Left lung (tissue), 4 donors: Measurements from ENCODE around the gene KRABD2.
"Not testable (repeated sequence)": the region's sequence is repeated elsewhere in the genome, so short reads cannot be mapped to it uniquely, and the experiment has no call there.

Experiments used
- ATAC-seq: fragments of 200-7000 bp; cut with Tn5 transposase; one replicate; pipeline ENCODE4 v1.9.1; 2020; ENCODE audit warnings: moderate library complexity
- DNase-seq, 4 donors: peaks; one replicate each; pipeline ENCODE4 v3.0.0-alpha.2; 2013 to 2020
- H3K27ac ChIP-seq, 2 donors: fragments of 200-600 bp; sonication (generic) in 1 of 2; one replicate each; pipeline versions ENCODE4 v1.5.0 to v1.8.0; 2020 to 2021
- H3K27me3 ChIP-seq, 2 donors: fragments of 200-600 bp; sonication (generic) in 1 of 2; one replicate each; pipeline versions ENCODE4 v1.5.0 to v1.8.0; 2020 to 2021
- H3K36me3 ChIP-seq, 2 donors: fragments of 200-600 bp; sonication (generic) in 1 of 2; one replicate each; pipeline versions ENCODE4 v1.5.0 to v1.8.0; 2020 to 2021
- H3K4me1 ChIP-seq, 2 donors: fragments of 200-600 bp; one replicate each; pipeline ENCODE4 v1.8.0; 2021
- H3K4me3 ChIP-seq, 2 donors: fragments of 200-600 bp; sonication (generic) in 1 of 2; one replicate each; pipeline versions ENCODE4 v1.5.0 to v1.8.0; 2020 to 2021; ENCODE audit warnings: mild to moderate bottlenecking in 1 of 2
- H3K9me3 ChIP-seq, 2 donors: fragments of 200-600 bp; sonication (generic) in 1 of 2; one replicate each; pipeline versions ENCODE4 v1.5.0 to v1.8.0; 2020 to 2021
- intact Hi-C, 2 donors: fragments of 100-400 bp; cut with DNase I; formaldehyde crosslinking; loops; one replicate each; pipeline versions ENCODE4 v1.11.2 to v1.14.2; 2022
- TF ChIP-seq, protein P1 (sequence below), 2 donors: fragments of 200-600 bp; sonication (generic) in 1 of 2; IDR thresholded peaks; one replicate each; pipeline versions ENCODE4 v1.5.0 to v1.8.0; 2021; ENCODE audit warnings: antibody characterized with exemption in 2 of 2
- donor health status: DM: no; HTN: yes; CAD: no.
- donor health status: DM: no; HTN: no; CAD: no.

Gene KRABD2

DNA sequence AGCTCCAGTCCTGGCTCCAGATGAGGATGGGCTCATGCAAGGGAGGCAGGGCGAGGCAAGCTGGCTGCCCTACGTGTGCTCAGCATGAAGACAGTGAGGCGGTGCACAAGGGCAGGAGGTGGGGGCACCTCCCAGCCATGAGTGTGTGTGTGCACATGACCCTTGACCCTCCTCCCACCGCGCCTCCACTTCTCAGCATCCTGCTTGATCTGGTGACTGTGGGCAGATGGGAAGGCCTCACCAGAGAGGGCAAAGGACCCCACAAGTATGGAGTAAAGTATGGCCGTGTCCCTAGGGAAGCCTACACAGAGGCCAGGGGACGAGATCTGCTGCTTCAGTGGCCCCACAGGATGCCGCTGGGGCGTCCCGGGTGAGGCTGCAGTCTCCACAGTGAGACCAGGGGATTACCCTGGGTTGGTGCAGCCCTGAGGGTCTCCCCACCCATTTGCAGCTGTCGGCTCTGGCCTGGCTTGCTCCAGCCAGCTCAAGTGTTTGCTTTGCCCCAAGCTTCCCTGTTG lies 29.1 kb upstream of the KRABD2 start:
- ATAC-seq (no peak), DNase-seq (no peak)
- Histone ChIP-seq H3K9me3 (no peaks in the 10 kb centered on the region), H3K4me3 (no peak overlapping the region), H3K27ac (no peak overlapping the region), H3K27me3 (no peaks in the 10 kb centered on the region), H3K4me1 (peaks cover 0 to 7% of the 10 kb centered on the region in 2 donors), H3K36me3 (no peaks in the 10 kb centered on the region)
- intact Hi-C loops: no loop called here
- TF ChIP-seq, protein P1, sequence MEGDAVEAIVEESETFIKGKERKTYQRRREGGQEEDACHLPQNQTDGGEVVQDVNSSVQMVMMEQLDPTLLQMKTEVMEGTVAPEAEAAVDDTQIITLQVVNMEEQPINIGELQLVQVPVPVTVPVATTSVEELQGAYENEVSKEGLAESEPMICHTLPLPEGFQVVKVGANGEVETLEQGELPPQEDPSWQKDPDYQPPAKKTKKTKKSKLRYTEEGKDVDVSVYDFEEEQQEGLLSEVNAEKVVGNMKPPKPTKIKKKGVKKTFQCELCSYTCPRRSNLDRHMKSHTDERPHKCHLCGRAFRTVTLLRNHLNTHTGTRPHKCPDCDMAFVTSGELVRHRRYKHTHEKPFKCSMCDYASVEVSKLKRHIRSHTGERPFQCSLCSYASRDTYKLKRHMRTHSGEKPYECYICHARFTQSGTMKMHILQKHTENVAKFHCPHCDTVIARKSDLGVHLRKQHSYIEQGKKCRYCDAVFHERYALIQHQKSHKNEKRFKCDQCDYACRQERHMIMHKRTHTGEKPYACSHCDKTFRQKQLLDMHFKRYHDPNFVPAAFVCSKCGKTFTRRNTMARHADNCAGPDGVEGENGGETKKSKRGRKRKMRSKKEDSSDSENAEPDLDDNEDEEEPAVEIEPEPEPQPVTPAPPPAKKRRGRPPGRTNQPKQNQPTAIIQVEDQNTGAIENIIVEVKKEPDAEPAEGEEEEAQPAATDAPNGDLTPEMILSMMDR (IDR thresholded peaks at IDR 0.05): no peak

DNA sequence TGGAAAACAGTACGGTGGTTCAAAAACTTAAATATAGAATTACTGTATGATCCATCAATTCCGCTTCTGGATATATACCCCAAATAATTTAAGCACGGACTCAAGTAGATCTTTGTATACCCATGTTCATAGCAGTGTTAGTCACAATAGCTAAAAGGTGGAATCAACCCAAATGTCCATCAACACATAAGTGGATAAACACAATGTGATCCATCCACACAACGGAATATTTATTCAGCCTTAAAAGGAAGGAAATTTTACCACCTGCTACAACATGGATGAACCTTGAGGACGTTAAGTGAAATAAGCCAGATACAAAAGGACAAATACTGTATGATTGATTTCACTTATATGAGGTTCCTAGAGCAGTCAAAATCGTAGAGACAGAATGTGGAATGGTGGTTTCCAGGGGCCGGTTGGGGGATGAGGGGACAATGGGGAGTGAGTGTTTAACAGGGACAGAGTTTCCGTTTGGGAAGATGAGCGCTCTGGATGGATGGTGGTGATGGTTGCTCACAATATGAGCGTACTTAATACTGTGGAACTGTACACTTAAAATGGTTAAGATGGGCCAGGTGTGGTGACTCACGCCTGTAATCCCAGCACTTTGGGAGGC lies 26.5 kb upstream of the KRABD2 start:
- intact Hi-C loops: no loop called here
- no peak for ATAC-seq
- Histone ChIP-seq H3K9me3 (no peaks in the 10 kb centered on the region), H3K4me1 (no peaks in the 10 kb centered on the region), H3K36me3 (no peaks in the 10 kb centered on the region), H3K27ac (no peak overlapping the region), H3K4me3 (no peak overlapping the region), H3K27me3 (peaks cover 0 to 24% of the 10 kb centered on the region in 2 donors)
- TF ChIP-seq, protein P1 (IDR thresholded peaks at IDR 0.05): no peak
- DNase-seq: no peak

GRCh38 chr17:8401107-8401506 lies 24.6 kb upstream of the KRABD2 start:
- no peak for DNase-seq
- H3K4me1 ChIP-seq: no peaks in the 10 kb centered on the region
- peaks cover 0 to 43% of the 10 kb centered on the region in 2 donors for H3K27me3 ChIP-seq
- H3K27ac ChIP-seq: no peak overlapping the region
- no peak overlapping the region for H3K4me3 ChIP-seq
- TF ChIP-seq, protein P1 (IDR thresholded peaks at IDR 0.05): no peak
- H3K36me3 ChIP-seq: no peaks in the 10 kb centered on the region
- no peaks in the 10 kb centered on the region for H3K9me3 ChIP-seq
- ATAC-seq: no peak
- intact Hi-C loops: no loop called here

GRCh38 chr17:8398980-8399379 lies 22.5 kb upstream of the KRABD2 start:
- Histone ChIP-seq H3K4me1 (peaks cover 0 to under 1% of the 10 kb centered on the region in 2 donors), H3K27me3 (peaks cover 0 to 65% of the 10 kb centered on the region in 2 donors), H3K27ac (no peak overlapping the region), H3K9me3 (no peaks in the 10 kb centered on the region), H3K36me3 (no peaks in the 10 kb centered on the region), H3K4me3 (no peak overlapping the region)
- DNase-seq (no peak), ATAC-seq (no peak)
- TF ChIP-seq, protein P1 (IDR thresholded peaks at IDR 0.05): no peak
- intact Hi-C loops: no loop called here

DNA sequence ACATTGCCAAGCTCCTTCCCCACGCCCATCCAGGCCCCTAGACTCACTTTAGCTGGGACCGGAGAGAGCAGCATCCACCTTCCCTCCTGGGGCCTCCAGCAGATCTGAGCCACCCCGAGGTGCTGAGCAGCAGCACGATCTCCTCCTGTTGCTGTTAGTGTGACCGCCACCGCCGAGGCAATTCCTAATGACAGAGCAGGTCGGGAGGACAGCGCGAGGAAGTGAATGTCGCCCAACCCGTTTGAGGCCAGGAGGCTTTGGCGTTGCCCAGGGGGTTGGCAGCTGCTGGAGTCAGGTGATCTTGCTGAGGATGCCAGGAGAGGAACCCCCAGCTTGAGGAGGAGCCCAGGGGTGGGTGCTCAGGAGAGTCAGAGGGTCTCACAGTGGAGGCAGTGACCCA lies 21.1 kb upstream of the KRABD2 start, which contains the start of gene RNF222:
Gene RNF222, minus strand, starts transcription at position 192 of the 400 bp plus-strand sequence. CDS start 4,366 bp downstream, outside the sequence.
- ATAC-seq: no peak
- intact Hi-C loops: no loop called here
- H3K4me1 ChIP-seq: peaks cover 0 to 11% of the 10 kb centered on the region in 2 donors
- TF ChIP-seq, protein P1 (IDR thresholded peaks at IDR 0.05): no peak
- H3K27me3 ChIP-seq: peaks cover 0 to 78% of the 10 kb centered on the region in 2 donors
- no peaks in the 10 kb centered on the region for H3K9me3 ChIP-seq
- H3K27ac ChIP-seq: no peak within 1 kb of the TSS
- no peaks in the 10 kb centered on the region for H3K36me3 ChIP-seq
- no peak within 1 kb of the TSS for H3K4me3 ChIP-seq
- DNase-seq: peak in 1 of 4 donors; percentile 30

GRCh38 chr17:8394497-8394896 lies 18.0 kb upstream of the KRABD2 start:
- DNase-seq, H3K4me3 ChIP-seq, H3K9me3 ChIP-seq, intact Hi-C loops, H3K27ac ChIP-seq, ATAC-seq, H3K36me3 ChIP-seq: not testable (repeated sequence)
- Histone ChIP-seq H3K27me3 (peaks cover 0 to 74% of the 10 kb centered on the region in 2 donors), H3K4me1 (peaks cover 0 to 11% of the 10 kb centered on the region in 2 donors)
